ENCODE results near the gene DDX3X. TPM values are rescaled to one million over a fixed set of nuclear protein-coding genes. Genes with fewer than 3 reads are reported as not detected.

Gene DDX3X
- polyA plus RNA-seq, 1 donor (not counting 4 experiments of a cell fraction or from before 2014, with no cell fraction given): 127 TPM

DNA sequence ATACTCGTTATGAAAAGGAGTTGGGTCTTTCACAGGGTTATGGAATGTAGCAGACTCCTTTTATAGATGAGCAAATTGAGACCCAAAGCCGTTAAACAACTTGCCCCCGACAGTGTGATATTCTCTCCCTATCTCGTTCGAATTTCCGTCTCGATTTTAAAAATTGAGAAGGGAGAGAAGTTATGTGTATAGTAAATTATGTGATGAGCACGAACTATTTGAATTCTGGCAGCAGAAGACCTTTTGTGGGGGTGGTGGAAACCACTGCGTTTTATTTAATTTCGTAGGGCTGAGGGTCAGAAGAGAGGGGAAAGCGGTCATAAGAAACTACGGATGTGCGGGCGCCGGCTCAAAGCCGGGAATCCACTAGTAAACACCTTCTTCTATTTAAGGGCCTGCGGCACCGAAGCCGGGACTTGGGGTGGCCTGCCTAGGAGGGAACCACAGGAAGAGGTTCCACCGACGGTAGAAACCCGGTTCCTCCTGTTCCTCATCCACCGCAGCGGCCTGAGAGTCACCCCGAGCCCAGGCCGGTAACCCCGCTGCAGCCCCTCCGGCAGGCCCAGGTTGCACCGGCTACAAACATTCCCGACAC, 1.5 kb upstream of the DDX3X start:
- H3K9me3 ChIP-seq (ENCODE audit: control insufficient read depth, low read depth, low read length): no peaks in the 10 kb centered on the region
- peaks cover 33% of the 10 kb centered on the region for H3K4me1 ChIP-seq (ENCODE audit: control insufficient read depth, extremely low read depth, insufficient read depth, low read length)
- peaks cover 0 to 9% of the 10 kb centered on the region in 2 experiments for H3K36me3 ChIP-seq (ENCODE audit: control insufficient read depth in 2 of 2, extremely low read depth in 1 of 2, insufficient read depth in 2 of 2, low read length in 2 of 2)
- peaks cover 36% of the 10 kb centered on the region for H3K79me2 ChIP-seq (ENCODE audit: control insufficient read depth, insufficient read depth, low read length)
- H4K20me1 ChIP-seq (ENCODE audit: control insufficient read depth, extremely low read depth, insufficient read depth, low read length): peaks cover 28% of the 10 kb centered on the region
- no peak for DNase-seq (ENCODE audit: low read depth, low spot score)
- peak overlapping the region; percentile 100 for H3K9ac ChIP-seq (ENCODE audit: control insufficient read depth, extremely low read depth, insufficient read depth, low read length)
- peak overlapping the region; percentile 100 for H3K27ac ChIP-seq (ENCODE audit: control insufficient read depth, insufficient read depth, low read length)
- peak overlapping the region; percentile 81 for H2AFZ ChIP-seq (ENCODE audit: control insufficient read depth, low read length)
- no peaks in the 10 kb centered on the region for H3K27me3 ChIP-seq (ENCODE audit: control insufficient read depth, extremely low read depth, insufficient read depth, low read length)
- TF ChIP-seq, protein P1, sequence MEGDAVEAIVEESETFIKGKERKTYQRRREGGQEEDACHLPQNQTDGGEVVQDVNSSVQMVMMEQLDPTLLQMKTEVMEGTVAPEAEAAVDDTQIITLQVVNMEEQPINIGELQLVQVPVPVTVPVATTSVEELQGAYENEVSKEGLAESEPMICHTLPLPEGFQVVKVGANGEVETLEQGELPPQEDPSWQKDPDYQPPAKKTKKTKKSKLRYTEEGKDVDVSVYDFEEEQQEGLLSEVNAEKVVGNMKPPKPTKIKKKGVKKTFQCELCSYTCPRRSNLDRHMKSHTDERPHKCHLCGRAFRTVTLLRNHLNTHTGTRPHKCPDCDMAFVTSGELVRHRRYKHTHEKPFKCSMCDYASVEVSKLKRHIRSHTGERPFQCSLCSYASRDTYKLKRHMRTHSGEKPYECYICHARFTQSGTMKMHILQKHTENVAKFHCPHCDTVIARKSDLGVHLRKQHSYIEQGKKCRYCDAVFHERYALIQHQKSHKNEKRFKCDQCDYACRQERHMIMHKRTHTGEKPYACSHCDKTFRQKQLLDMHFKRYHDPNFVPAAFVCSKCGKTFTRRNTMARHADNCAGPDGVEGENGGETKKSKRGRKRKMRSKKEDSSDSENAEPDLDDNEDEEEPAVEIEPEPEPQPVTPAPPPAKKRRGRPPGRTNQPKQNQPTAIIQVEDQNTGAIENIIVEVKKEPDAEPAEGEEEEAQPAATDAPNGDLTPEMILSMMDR (optimal IDR thresholded peaks at IDR 0.05 in 1 of 3, IDR thresholded peaks at IDR 0.05 in 1 of 3, conservative IDR thresholded peaks at IDR 0.05 in 1 of 3; ENCODE audit: extremely low read depth in 1 of 3, insufficient read depth in 2 of 3, low read length in 3 of 3): no peak
- TF ChIP-seq EZH2 (IDR thresholded peaks at IDR 0.05; ENCODE audit: low read length): no peak
- no peaks in the 10 kb centered on the region for H3K9me1 ChIP-seq (ENCODE audit: control insufficient read depth, extremely low read depth, insufficient read depth, low read length)
- H3K4me3 ChIP-seq (ENCODE audit: control insufficient read depth in 2 of 3, extremely low read depth in 1 of 3, insufficient read depth in 2 of 3, low read depth in 1 of 3, low read length in 3 of 3): peak overlapping the region; percentile 87 to 99 (median 99)
- peak overlapping the region; percentile 89 for H3K4me2 ChIP-seq (ENCODE audit: control insufficient read depth, extremely low read depth, insufficient read depth, low read depth, low read length)
- dilution Hi-C loops (cut with MboI; ENCODE audit: extremely low pct_ligation_motif_present, low sequenced_read_pairs): no loop called here
- no peak for FAIRE-seq

GRCh38 chrX:41333003-41333743, 789 bp upstream of the DDX3X start:
- peak overlapping the region; percentile 87 to 99 (median 99) for H3K4me3 ChIP-seq (ENCODE audit: control insufficient read depth in 2 of 3, extremely low read depth in 1 of 3, insufficient read depth in 2 of 3, low read depth in 1 of 3, low read length in 3 of 3)
- H3K79me2 ChIP-seq (ENCODE audit: control insufficient read depth, insufficient read depth, low read length): peaks cover 42% of the 10 kb centered on the region
- peak overlapping the region; percentile 100 for H3K9ac ChIP-seq (ENCODE audit: control insufficient read depth, extremely low read depth, insufficient read depth, low read length)
- peaks cover 33% of the 10 kb centered on the region for H3K4me1 ChIP-seq (ENCODE audit: control insufficient read depth, extremely low read depth, insufficient read depth, low read length)
- no peaks in the 10 kb centered on the region for H3K9me1 ChIP-seq (ENCODE audit: control insufficient read depth, extremely low read depth, insufficient read depth, low read length)
- dilution Hi-C loops (cut with MboI; ENCODE audit: extremely low pct_ligation_motif_present, low sequenced_read_pairs): no loop called here
- peaks cover 0 to 10% of the 10 kb centered on the region in 2 experiments for H3K36me3 ChIP-seq (ENCODE audit: control insufficient read depth in 2 of 2, extremely low read depth in 1 of 2, insufficient read depth in 2 of 2, low read length in 2 of 2)
- peak overlapping the region; percentile 89 for H3K4me2 ChIP-seq (ENCODE audit: control insufficient read depth, extremely low read depth, insufficient read depth, low read depth, low read length)
- H3K27ac ChIP-seq (ENCODE audit: control insufficient read depth, insufficient read depth, low read length): peak overlapping the region; percentile 100
- TF ChIP-seq, protein P1 (optimal IDR thresholded peaks at IDR 0.05 in 1 of 3, IDR thresholded peaks at IDR 0.05 in 1 of 3, conservative IDR thresholded peaks at IDR 0.05 in 1 of 3; ENCODE audit: extremely low read depth in 1 of 3, insufficient read depth in 2 of 3, low read length in 3 of 3): no peak
- TF ChIP-seq EZH2 (IDR thresholded peaks at IDR 0.05; ENCODE audit: low read length): no peak
- H3K9me3 ChIP-seq (ENCODE audit: control insufficient read depth, low read depth, low read length): no peaks in the 10 kb centered on the region
- peaks cover 33% of the 10 kb centered on the region for H4K20me1 ChIP-seq (ENCODE audit: control insufficient read depth, extremely low read depth, insufficient read depth, low read length)
- H2AFZ ChIP-seq (ENCODE audit: control insufficient read depth, low read length): peak overlapping the region; percentile 99
- H3K27me3 ChIP-seq (ENCODE audit: control insufficient read depth, extremely low read depth, insufficient read depth, low read length): no peaks in the 10 kb centered on the region
- FAIRE-seq: no peak
- DNase-seq (ENCODE audit: low read depth, low spot score): no peak

Data from keratinocyte (primary cell).